HepG2 (cell line): Measurements from ENCODE around the gene CNFN. TPM values are rescaled to one million over a fixed set of nuclear protein-coding genes. Genes with fewer than 3 reads are reported as not detected.

ENCODE experiments used
- BCL6 ChIP-seq: IDR thresholded peaks from 2 replicates; pipeline ENCODE4 v1.6.1; 2016; ENCODE audit warnings: missing genetic modification reagents, missing compliant biosample characterization
- DR1 ChIP-seq: sonication (generic); formaldehyde crosslinking; IDR thresholded peaks from 2 replicates; pipeline ENCODE4 v1.8.0; 2021; ENCODE audit warnings: mild to moderate bottlenecking, missing genetic modification reagents, inconsistent platforms
- HMGXB4 ChIP-seq, 2 experiments: sonication (generic) in 1 of 2; formaldehyde crosslinking in 1 of 2; IDR thresholded peaks; 2 replicates each; pipeline versions ENCODE4 v1.4.0 to v1.6.1; 2018 to 2020; ENCODE audit warnings: missing genetic modification reagents in 2 of 2, borderline replicate concordance in 1 of 2, low read depth in 1 of 2, mild to moderate bottlenecking in 1 of 2, missing biosample characterization in 1 of 2
- KAT8 ChIP-seq: IDR thresholded peaks from 2 replicates; pipeline ENCODE4 v1.6.1; 2016; ENCODE audit warnings: missing genetic modification reagents, missing compliant biosample characterization
- SNAPC4 ChIP-seq: sonication (generic); formaldehyde crosslinking; IDR thresholded peaks from 2 replicates; pipeline ENCODE4 v1.4.0; 2020; ENCODE audit warnings: mild to moderate bottlenecking, missing genetic modification reagents
- TBX2 ChIP-seq: sonication (generic); formaldehyde crosslinking; IDR thresholded peaks from 2 replicates; pipeline ENCODE4 v1.5.0; 2020; ENCODE audit warnings: missing genetic modification reagents, mild to moderate bottlenecking, borderline replicate concordance
- ZNF230 ChIP-seq: sonication (generic); formaldehyde crosslinking; IDR thresholded peaks from 2 replicates; pipeline ENCODE4 v1.4.0; 2020; ENCODE audit warnings: mild to moderate bottlenecking, missing genetic modification reagents
- ZNF318 ChIP-seq: sonication (generic); formaldehyde crosslinking; IDR thresholded peaks from 2 replicates; pipeline ENCODE4 v1.4.0; 2020; ENCODE audit warnings: mild to moderate bottlenecking, missing genetic modification reagents
- ZNF784 ChIP-seq: sonication (generic); formaldehyde crosslinking; IDR thresholded peaks from 2 replicates; pipeline ENCODE4 v1.5.1; 2020; ENCODE audit warnings: missing genetic modification reagents, mild to moderate bottlenecking, borderline replicate concordance
- ZNF841 ChIP-seq: sonication (generic); formaldehyde crosslinking; IDR thresholded peaks from 2 replicates; pipeline ENCODE4 v1.8.1; 2023; ENCODE audit warnings: missing genetic modification reagents, borderline replicate concordance
- polyA plus RNA-seq, 8 experiments: library from polyadenylated mRNA; depleted of rRNA in 3 of 8; stranded (reverse) in 7 of 8; unstranded in 1 of 8; fragments of >200 nt; fragmentation: Illumina TruSeq in 4 of 8; extraction: Trizol in 4 of 8; gene quantifications; 2 replicates each; pipeline versions ENCODE4 v1.2.1 to v1.2.3, GENCODE V29; 2011 to 2016; ENCODE audit warnings: low read depth in 4 of 8, missing spikeins in 1 of 8, mixed read lengths in 1 of 8; ENCODE audit not compliant: insufficient read depth in 1 of 8
- total RNA-seq, 5 experiments: library from RNA; depleted of rRNA; stranded (reverse); fragments of >200 nt; fragmentation: Illumina TruSeq; extraction: Trizol; gene quantifications; 2 replicates each; pipeline ENCODE4 v1.2.3, GENCODE V29; 2016; ENCODE audit warnings: low read depth in 1 of 5

The CNFN gene
- total and polyA plus RNA-seq, 2 of the 13 experiments (the other 11 are each of a cell fraction or from before 2014, with no cell fraction given) = 0.35 to 1.1 TPM

DNA sequence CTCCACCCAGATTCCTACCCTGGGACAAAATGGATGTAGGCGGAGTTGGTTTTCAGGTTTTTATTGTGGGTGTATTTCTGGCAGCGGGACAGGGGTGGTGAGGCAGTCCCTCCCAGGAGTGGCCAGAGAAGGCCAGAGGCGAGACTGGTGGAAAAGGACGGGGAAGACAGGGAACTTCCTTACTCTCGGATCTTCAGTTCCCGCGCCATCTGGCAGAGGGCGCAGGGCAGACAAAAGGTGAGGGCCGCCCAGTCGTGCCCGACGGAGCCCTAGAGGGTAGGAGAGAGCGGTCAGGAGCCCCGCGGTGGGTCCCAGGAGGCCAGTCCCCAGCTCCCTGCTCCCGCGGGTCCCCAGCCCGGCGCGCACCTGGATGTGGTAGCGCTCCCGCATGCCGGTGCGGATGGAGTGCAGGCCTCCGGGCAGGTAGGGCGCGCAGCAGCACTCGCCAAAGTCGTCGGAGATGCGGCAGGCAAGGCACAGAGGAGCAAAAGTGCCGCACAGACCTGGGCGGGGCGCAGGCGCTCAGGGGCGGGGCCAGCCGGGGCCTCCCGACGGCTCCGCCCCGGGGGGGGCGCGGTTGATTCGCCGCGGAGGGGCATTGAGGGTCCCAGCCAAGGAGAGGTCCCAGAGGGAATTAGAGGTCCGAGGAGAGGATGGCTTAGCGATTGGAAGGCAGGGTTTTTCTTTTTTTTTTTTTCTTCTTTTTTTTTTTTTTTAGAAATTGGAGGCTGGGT lies 3.0 kb downstream of the CNFN start (continued):
- 0 out of 2 replicates have a peak, but pooled peaks have one; percentile 18 for TF ChIP-seq ZNF318 (CRISPR knock-in tag)
- no peak for TF ChIP-seq ZNF784
- no peak for TF ChIP-seq DR1 (CRISPR knock-in tag)
- peak; percentile 62 to 74; a peak in 3 of 4 replicates for TF ChIP-seq HMGXB4 (CRISPR knock-in tag; IDR thresholded peaks at IDR 0.05; ENCODE audit: borderline replicate concordance in 1 of 2, low read depth in 1 of 2)
- TF ChIP-seq BCL6 (CRISPR knock-in tag) = peak; percentile 19; the same call in 1 of the 2 replicates
- no peak for TF ChIP-seq ZNF841 (CRISPR knock-in tag)
- TF ChIP-seq ZNF230 (CRISPR knock-in tag) = 0 out of 2 replicates have a peak, but pooled peaks have one; percentile 44
- 0 out of 2 replicates have a peak, but pooled peaks have one; percentile 21 for TF ChIP-seq KAT8 (CRISPR knock-in tag)
- 0 out of 2 replicates have a peak, but pooled peaks have one; percentile 31 for TF ChIP-seq TBX2 (CRISPR knock-in tag)
- no peak for TF ChIP-seq SNAPC4 (CRISPR knock-in tag)
